ENCODE results near the gene IPMK. TPM values are rescaled to one million over a fixed set of nuclear protein-coding genes. Genes with fewer than 3 reads are reported as not detected.

IPMK gene
- total RNA-seq, 1 donor from 2014 or later = 5.5 TPM

GRCh38 chr10:58175990-58176900, 91.4 kb downstream of the IPMK start:
- no peak for DNase-seq (ENCODE audit: low spot score)

GRCh38 chr10:58174831-58175230, 92.9 kb downstream of the IPMK start:
- Mint-ChIP-seq H3K9me3 (ENCODE audit: unreplicated experiment) (no peaks in the 10 kb centered on the region), H3K27ac (ENCODE audit: unreplicated experiment) (no peak overlapping the region), H3K36me3 (ENCODE audit: low read depth, unreplicated experiment) (no peaks in the 10 kb centered on the region), H3K4me1 (ENCODE audit: unreplicated experiment) (peaks cover 13% of the 10 kb centered on the region), H3K27me3 (ENCODE audit: unreplicated experiment) (no peaks in the 10 kb centered on the region), H3K4me3 (ENCODE audit: unreplicated experiment) (no peak overlapping the region)
- DNase-seq (ENCODE audit: low spot score) = no peak
- no peak for TF ChIP-seq CTCF (IDR thresholded peaks at IDR 0.05; ENCODE audit: unreplicated experiment)

More at GRCh38 chr10:58175990-58176900, 91.4 kb downstream of the IPMK start:
- peaks cover 1% of the 10 kb centered on the region for H3K27me3 Mint-ChIP-seq (ENCODE audit: unreplicated experiment)
- H3K27ac Mint-ChIP-seq (ENCODE audit: unreplicated experiment) = no peak overlapping the region
- H3K4me1 Mint-ChIP-seq (ENCODE audit: unreplicated experiment) = peaks cover 13% of the 10 kb centered on the region
- no peaks in the 10 kb centered on the region for H3K9me3 Mint-ChIP-seq (ENCODE audit: unreplicated experiment)
- H3K4me3 Mint-ChIP-seq (ENCODE audit: unreplicated experiment) = no peak overlapping the region
- no peak for TF ChIP-seq CTCF (IDR thresholded peaks at IDR 0.05; ENCODE audit: unreplicated experiment)
- no peaks in the 10 kb centered on the region for H3K36me3 Mint-ChIP-seq (ENCODE audit: low read depth, unreplicated experiment)

- peak overlapping the region; percentile 90 for H3K27ac Mint-ChIP-seq (ENCODE audit: unreplicated experiment)
- no peaks in the 10 kb centered on the region for H3K9me3 Mint-ChIP-seq (ENCODE audit: unreplicated experiment)
- no peak for DNase-seq (ENCODE audit: low spot score)
- peak overlapping the region; percentile 70 for H3K4me3 Mint-ChIP-seq (ENCODE audit: unreplicated experiment)
- H3K27me3 Mint-ChIP-seq (ENCODE audit: unreplicated experiment) = no peaks in the 10 kb centered on the region
- TF ChIP-seq CTCF (IDR thresholded peaks at IDR 0.05; ENCODE audit: unreplicated experiment) = no peak
- H3K36me3 Mint-ChIP-seq (ENCODE audit: low read depth, unreplicated experiment) = no peaks in the 10 kb centered on the region
- H3K4me1 Mint-ChIP-seq (ENCODE audit: unreplicated experiment) = peaks cover 13% of the 10 kb centered on the region
Observed at GRCh38 chr10:58173391-58173790, 94.3 kb downstream of the IPMK start.

- Mint-ChIP-seq H3K27me3 (ENCODE audit: unreplicated experiment) (no peaks in the 10 kb centered on the region), H3K36me3 (ENCODE audit: low read depth, unreplicated experiment) (no peaks in the 10 kb centered on the region)
Observed at GRCh38 chr10:58171146-58171545, 96.5 kb downstream of the IPMK start.

More at GRCh38 chr10:58171146-58171545, 96.5 kb downstream of the IPMK start:
- DNase-seq (ENCODE audit: low spot score) = no peak
- Mint-ChIP-seq H3K4me3 (ENCODE audit: unreplicated experiment) (no peak overlapping the region), H3K27ac (ENCODE audit: unreplicated experiment) (no peak overlapping the region), H3K4me1 (ENCODE audit: unreplicated experiment) (peaks cover 20% of the 10 kb centered on the region), H3K9me3 (ENCODE audit: unreplicated experiment) (no peaks in the 10 kb centered on the region)
- TF ChIP-seq CTCF (IDR thresholded peaks at IDR 0.05; ENCODE audit: unreplicated experiment) = no peak

Measured in endothelial cell (in vitro differentiated cells).